PC-9 (cell line): ENCODE data around the gene CDC14B.

Source experiments
- EZH2 ChIP-seq: fragments of 200-600 bp; sonication (generic); IDR thresholded peaks from 2 replicates; pipeline ENCODE4 v1.8.0; 2017; ENCODE audit warnings: antibody characterized with exemption, low read depth
- TF ChIP-seq, protein P1 (sequence below): fragments of 200-600 bp; sonication (generic); conservative IDR thresholded peaks from 2 replicates; pipeline ENCODE4 v1.6.1; 2017; ENCODE audit warnings: mixed run types, antibody characterized with exemption, mild to moderate bottlenecking, moderate library complexity

DNA sequence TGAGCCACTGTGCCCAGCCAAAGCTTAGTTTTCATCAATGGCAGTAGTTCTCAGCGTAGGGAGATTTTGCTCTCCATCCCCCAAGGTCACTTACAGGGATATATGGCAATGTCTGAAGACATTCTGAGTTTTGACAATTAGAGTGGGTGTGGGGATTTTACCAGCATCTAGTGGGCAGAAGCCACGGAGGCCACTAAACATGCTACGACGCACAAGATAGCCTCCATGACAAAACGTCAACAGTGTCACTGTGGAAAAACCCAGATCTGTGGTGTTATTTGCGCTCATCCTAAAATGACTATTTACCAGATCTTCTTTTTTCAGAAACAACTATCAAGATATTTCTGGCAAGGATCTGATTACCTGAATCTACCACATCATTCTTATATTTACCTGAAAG lies 68.2 kb downstream of the CDC14B start:
- TF ChIP-seq, protein P1, sequence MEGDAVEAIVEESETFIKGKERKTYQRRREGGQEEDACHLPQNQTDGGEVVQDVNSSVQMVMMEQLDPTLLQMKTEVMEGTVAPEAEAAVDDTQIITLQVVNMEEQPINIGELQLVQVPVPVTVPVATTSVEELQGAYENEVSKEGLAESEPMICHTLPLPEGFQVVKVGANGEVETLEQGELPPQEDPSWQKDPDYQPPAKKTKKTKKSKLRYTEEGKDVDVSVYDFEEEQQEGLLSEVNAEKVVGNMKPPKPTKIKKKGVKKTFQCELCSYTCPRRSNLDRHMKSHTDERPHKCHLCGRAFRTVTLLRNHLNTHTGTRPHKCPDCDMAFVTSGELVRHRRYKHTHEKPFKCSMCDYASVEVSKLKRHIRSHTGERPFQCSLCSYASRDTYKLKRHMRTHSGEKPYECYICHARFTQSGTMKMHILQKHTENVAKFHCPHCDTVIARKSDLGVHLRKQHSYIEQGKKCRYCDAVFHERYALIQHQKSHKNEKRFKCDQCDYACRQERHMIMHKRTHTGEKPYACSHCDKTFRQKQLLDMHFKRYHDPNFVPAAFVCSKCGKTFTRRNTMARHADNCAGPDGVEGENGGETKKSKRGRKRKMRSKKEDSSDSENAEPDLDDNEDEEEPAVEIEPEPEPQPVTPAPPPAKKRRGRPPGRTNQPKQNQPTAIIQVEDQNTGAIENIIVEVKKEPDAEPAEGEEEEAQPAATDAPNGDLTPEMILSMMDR = no peak
- TF ChIP-seq EZH2 = no peak
